Hindlimb muscle (tissue), 1 donor: ENCODE data around the gene NME5. TPM values are rescaled to one million over a fixed set of nuclear protein-coding genes. Genes with fewer than 3 reads are reported as not detected.
A peak's percentile ranks its signal among the peaks of the same experiment; 100 is the strongest.
"Not testable (repeated sequence)": the region's sequence is repeated elsewhere in the genome, so short reads cannot be mapped to it uniquely, and the experiment has no call there.

ENCODE experiments used
- DNase-seq: peaks from one replicate; pipeline ENCODE4 v3.0.0-alpha.2; 2013
- polyA plus RNA-seq: library from polyadenylated mRNA; unstranded; fragments of 120-200 nt; gene quantifications from one replicate; pipeline ENCODE4 v1.2.1, GENCODE V29; 2013; ENCODE audit not compliant: insufficient read length

NME5 gene
- 0.68 TPM for polyA plus RNA-seq

- DNase-seq = peak; percentile 49
These were observed at the start of gene NME5 for GRCh38 chr5:138138949-138139780. NME5 (minus strand) TSS chr5:138139428; CDS start chr5:138138780, 648 bp downstream.

GRCh38 chr5:138188626-138189025 lies 49.4 kb upstream of the NME5 start:
- no peak for DNase-seq

GRCh38 chr5:138186002-138186447 lies 46.8 kb upstream of the NME5 start:
- no peak for DNase-seq

- DNase-seq = no peak
These were observed 43.6 kb upstream of the NME5 start for GRCh38 chr5:138182808-138183207.

- DNase-seq = no peak
These were observed 41.6 kb upstream of the NME5 start for GRCh38 chr5:138180841-138181240.

GRCh38 chr5:138180183-138180782 lies 41.1 kb upstream of the NME5 start:
- peak; percentile 10 for DNase-seq

GRCh38 chr5:138179277-138179857 lies 40.1 kb upstream of the NME5 start:
- DNase-seq = no peak

GRCh38 chr5:138178516-138179276 lies 39.5 kb upstream of the NME5 start, which contains the start of the genes BRD8 and KIF20A:
BRD8 (minus strand) TSS chr5:138178630; CDS start chr5:138178614, 16 bp downstream.
KIF20A (plus strand) TSS chr5:138179112; CDS start chr5:138179681, 569 bp downstream.
- DNase-seq = peak; percentile 96

- peak; percentile 15 for DNase-seq
These were observed 38.8 kb upstream of the NME5 start for GRCh38 chr5:138177941-138178515.

- no peak for DNase-seq
These were observed 31.1 kb upstream of the NME5 start for GRCh38 chr5:138170299-138170698.

- no peak for DNase-seq
These were observed 29.9 kb upstream of the NME5 start for GRCh38 chr5:138169124-138169523.

- no peak for DNase-seq
These were observed 24.5 kb upstream of the NME5 start for GRCh38 chr5:138163721-138164120.

GRCh38 chr5:138160706-138161105 lies 21.5 kb upstream of the NME5 start:
- no peak for DNase-seq

- DNase-seq = no peak
These were observed 20.4 kb upstream of the NME5 start for GRCh38 chr5:138159666-138160065.

- DNase-seq = no peak
These were observed 18.4 kb upstream of the NME5 start for GRCh38 chr5:138157626-138158025.

- DNase-seq = not testable (repeated sequence)
These were observed 16.7 kb upstream of the NME5 start for GRCh38 chr5:138155977-138156376.

GRCh38 chr5:138149530-138149929 lies 10.3 kb upstream of the NME5 start:
- no peak for DNase-seq

GRCh38 chr5:138148811-138149210 lies 9.6 kb upstream of the NME5 start:
- no peak for DNase-seq

- not testable (repeated sequence) for DNase-seq
These were observed 4.3 kb upstream of the NME5 start for GRCh38 chr5:138143578-138143977.

GRCh38 chr5:138141734-138142133 lies 2.5 kb upstream of the NME5 start:
- DNase-seq = no peak

- no peak for DNase-seq
These were observed 1.0 kb upstream of the NME5 start for GRCh38 chr5:138140268-138140667.

GRCh38 chr5:138139781-138140090 lies 508 bp upstream of the NME5 start:
- no peak for DNase-seq
